ENCODE measurements around the gene ADGRD1.
"Not testable (repeated sequence)": the region's sequence is repeated elsewhere in the genome, so short reads cannot be mapped to it uniquely, and the experiment has no call there.

The ADGRD1 gene

DNA sequence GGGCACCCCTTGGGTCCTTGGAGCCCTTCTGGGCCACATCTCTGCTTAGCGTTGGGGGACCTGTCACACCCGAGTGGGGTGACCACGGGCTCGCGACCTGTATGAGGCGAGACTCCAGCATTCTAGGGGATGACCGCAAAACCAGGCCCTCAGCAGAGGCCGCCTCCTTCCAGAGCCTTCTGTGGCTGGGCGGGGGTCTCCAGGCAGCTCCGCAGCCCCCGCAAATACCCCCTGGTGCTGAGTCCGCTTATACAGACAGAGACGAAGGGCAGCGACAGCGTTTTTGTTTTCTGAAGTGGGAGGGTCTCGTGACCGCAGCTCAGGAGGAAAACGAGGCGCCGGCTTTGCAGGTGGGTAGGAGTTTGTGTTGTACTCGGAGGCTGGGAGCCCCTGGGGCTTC lies 116.4 kb downstream of the ADGRD1 start:
- not testable (repeated sequence) for DNase-seq

DNA sequence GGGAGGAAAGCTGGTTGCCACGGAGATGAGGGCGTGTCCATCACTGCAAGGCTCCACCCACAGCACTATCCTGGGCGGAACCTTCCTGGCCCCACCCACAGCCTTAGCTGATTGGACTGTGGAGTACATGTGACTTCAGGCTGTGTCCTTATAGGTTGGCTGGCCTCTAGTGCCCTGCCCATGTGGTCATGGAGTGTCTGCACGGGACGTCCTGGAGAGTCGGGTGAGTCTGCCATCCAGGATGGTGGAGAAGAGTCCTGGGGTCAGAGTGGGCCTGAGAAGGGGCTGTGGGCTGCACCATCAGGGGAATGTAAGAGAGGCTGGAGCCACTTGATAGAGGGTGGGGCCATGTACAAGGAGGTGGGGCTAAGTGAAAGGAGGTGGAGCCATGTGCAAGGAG lies 117.0 kb downstream of the ADGRD1 start:
- DNase-seq, result not testable (repeated sequence)

DNA sequence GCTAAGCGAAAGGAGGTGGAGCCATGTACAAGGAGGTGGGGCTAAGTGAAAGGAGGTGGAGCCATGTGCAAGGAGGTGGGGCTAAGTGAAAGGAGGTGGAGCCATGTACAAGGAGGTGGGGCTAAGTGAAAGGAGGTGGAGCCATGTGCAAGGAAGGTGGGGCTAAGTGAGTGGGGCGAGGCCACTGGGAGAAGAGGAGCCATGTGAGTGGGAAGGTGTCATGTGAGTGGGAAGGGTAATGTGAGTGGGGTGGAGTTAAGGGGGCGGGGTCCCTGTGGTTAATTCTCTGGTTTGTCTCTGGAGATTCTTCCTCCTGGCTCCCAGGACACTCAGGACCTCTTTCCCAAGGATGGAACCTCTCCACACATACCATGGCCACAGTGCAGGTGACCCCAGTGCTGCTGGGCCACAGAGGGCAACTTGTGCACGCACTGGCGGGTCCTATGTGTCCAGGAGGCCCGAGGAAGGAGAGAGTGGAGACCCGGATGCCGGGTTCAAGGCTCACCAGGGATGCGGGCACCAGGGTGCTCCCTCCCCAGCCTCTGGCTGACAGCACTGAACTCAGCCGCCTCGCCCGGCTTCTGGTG lies 117.6 kb downstream of the ADGRD1 start:
- not testable (repeated sequence) for DNase-seq

DNA sequence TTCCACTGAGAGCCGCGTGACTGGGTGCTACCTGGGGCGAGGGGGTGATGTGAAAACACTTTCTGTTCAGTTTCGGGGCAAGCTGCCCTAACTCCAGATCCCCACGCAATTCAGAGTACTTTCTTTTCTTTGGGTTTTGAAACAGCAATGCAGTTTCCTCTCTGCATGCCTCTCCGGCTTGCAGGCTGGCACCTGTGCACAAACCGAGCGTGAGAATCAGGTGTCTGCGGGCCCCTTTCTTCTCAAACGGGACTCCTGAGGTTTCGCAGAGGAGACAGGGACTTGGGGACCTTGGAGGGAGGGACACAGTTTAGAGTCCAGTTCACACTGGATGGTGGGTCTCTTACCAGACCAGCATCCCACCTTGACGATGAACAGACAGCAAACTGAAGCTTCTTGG lies 118.2 kb downstream of the ADGRD1 start:
- not testable (repeated sequence) for DNase-seq

DNA sequence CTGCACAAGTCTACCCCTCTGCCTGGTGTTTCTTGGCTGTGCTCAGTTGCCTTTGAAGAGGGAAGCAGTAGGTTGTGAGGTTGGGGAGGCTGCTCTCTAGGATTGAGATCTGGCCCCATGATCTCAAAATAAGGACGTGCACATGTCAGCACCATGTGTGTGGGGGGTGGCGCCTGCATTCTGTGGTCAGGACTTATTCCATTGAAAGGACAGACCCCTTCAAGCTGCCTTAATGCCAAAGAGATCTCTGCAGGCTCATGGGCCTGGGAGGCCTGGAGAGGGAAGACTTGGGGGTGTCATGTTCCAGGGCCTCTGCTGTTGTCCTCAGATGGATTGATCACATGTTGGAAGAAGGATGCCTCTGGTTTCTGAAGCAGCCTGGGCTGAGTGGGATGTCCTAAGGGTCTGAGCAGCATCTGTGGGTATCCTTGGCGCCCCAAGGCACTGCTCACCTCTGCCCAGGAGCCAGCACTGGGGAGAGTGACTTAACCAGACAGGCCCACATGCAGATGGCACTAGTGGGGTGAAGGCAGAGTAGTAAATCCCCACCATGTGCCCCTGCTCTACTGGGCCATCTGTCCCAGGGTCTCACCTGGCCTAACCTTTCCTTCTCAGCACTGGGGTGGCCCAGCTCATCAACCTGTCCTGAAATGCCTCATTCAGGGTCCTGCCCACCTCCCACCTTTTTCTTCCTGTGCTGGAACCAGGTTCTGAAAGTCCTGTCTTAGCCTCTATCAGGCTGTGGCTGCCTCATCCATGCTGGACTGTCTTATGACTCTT lies 118.9 kb downstream of the ADGRD1 start:
- DNase-seq, result no peak

DNA sequence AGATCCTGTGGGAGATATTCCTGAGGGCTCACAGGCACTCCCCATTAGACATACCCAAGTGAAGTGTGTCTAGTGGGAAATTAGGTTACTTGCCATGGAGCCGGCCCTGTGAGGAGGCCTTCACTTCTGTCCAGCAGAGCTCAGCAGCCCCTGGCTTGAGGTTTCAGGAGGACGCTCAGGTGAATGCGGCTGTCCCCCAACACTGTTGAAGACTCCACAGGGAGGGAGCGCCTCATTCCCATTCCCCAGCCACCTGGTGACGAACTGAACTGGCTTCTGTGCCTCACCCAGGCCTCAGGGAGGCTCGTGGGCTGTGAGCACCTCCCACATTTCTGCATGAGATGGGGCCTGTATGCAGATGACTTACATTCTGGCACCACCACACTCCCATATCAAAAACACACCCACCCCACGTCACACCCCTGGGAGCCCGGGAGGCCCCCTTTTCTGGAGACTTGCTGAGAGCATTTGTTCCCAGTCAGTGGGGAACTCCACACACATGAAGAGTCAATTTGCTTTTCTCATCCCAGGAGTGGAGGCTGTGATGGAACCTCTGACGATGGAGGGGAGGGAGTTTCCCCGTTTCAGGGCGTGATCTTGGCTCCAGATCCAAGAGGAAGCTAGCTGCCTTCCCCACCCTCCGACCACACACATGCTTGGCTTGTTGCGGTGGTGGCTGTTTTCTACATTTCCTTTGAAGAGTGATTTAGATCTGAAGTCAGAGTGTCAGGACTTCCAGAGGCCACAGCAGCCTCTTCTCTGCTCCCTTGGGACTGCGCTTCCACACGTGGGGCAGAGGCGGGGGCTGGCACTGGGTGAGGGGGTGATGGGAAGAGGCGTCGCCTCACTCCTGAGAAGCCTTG lies 120.7 kb downstream of the ADGRD1 start:
- no peak for DNase-seq

DNA sequence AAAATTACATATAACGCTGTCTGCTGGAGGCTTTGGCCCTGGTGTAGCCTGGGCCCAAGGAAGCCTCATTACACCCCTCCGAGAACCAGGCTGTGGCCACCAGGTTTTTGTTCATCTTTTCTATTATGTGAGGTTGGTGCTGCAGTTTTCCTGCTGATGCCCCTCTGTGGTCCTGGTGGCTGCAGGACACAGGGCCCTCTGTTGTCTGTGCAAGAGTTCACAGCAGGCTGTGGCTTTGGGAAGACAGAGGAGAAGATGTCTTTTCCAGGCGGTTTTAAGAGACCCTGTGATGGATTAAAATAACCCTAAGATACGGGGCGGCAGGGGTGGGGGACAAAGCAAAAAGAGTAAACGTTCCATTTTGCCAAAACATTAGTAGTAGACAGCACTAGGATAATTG lies 121.5 kb downstream of the ADGRD1 start:
- no peak for DNase-seq

DNA sequence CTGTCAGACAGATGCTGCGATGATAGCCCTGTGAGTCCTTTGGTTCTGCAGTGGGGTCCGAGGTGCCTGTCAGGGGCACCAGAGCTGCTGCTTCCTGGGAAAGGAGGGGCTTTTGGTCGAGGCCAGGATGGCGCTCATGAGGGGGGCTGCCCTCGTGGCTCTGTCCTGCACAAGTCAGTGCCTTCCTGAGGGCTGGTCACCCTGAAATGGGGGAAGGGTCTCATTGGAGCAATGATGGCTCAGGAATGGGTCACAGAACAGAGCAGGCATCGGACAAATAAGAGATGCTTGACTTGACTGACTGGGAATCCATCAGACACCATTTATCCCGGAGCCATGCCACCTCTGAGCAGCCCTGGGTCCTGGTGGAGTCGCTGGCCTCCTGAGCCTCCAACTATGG lies 121.9 kb downstream of the ADGRD1 start:
- no peak for DNase-seq

DNA sequence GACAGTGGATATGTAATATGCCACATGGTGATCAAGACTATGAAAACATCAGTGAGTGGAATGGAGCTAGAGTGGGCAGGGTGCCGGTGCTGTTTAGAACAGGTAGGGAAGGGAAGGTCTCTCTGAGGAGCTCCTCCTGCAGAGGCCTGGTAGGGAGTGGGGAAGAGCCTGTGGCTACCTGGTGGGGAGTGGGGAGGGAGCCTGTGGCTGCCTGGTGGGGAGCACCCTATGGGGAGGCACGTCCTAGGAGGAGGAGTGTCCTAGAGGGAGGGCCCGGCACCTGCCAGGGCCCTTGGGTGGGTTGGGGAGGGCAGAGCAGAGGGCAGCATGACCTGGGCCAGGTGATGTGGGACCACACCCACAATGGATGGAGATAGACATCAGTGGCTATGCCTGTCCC lies 122.6 kb downstream of the ADGRD1 start:
- DNase-seq, result no peak

DNA sequence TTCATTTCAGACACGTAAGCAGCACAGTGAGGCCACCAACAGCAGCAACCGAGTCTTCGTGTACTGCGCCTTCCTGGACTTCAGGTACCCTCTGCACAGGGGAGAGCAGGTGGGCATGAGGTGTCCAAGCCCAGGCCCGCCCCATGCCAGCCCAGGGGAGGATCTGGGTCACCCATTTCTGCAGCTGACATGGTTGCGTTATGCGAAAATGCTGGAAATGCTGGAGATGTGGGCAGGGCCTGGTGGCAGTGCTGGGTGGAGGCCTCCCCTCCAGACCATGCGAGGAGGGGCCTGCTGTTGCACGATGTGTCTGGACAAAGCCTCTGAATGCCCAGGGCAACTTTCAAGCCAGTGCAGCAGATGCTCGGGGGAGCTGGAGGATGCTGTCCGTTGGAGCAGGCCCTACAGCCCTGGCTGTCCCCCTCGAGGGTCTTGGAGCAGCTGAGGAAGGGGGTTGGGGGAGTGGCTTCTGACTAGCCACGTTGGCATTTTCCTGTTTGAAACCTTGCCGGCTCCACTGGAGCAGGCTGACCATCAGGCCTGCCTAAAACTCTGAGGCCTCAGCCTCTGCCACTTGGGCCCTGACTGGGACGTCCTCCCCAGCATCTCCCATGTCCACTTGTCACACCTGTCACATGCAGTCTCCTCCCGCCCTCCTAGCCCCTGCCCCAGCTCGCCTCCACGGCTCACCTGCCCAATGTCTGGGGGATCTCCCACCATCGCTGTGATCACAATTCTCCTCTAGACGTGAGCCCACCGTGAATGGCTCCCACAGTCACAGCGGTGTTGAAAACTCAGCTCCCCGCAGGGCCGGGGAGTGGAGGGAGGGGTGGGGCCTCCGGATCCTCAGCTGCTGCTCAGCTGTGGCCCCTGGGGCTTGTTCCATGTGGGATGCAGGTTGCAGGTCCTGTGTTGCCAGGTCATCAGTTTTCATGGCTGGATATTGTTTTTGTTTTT lies 123.4 kb downstream of the ADGRD1 start:
- no peak for DNase-seq

DNA sequence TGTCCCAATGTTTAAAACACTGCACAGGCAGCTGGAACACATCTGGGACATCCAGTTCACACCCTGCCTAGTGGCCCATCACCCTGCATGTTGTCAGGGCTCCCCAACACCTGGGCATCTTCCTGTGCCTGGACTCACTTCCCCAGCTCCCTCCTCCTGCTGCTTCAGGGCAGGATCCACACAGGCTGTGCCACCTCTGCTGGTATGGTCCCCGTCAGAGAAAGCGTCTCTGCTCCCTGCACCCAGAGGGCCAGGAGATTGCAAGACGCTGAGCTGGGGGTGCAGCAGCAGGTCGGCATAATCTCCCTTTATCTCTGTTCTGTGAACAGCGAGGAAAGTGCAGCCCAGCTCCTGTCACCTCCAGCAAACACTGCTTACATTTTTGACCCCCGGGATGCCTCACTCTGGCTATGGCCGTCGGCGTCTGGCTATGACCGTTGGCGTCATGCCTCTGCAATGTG lies 124.3 kb downstream of the ADGRD1 start:
- DNase-seq, result no peak

DNA sequence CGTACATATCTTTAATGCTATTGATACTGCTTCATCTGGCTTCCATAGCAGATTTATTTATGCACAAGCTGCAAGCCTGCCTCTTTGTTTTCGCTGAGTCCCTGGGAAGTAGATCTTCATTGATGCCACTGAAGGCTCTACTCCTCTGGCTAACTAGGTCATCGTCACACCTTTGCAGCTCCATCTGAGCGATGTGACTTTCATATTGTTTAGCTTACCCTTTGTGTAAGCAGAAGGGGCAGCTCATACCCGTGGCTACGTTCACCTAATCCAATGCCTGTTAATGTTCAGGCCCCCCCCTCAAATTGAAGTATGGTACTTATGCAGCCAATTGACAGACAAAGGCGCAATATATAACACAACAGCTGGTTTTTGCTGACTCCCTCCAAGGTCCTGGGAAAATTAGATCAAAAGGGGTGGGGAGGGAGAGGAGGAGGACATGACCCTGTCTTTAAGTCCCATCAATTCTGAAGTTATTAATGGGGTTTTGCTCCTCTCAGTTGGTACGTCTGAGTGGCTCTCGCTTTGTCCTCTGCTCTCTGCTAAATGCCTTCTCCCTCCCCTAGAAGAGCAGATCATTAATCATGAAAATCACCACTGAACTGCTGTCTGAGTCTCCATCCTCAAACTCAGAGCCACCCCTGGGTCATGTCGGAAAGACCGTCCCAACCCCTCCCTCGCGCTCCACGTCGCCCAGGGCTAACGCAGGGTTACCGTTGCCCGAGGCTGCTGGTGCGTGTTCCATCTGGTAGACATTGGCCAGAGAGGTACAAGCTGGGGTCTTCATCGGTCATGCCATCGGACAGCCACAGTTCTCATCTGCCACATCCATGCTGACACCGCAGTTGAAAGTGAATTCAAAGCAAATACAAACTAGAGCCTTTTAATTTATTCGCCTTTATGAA lies 128.8 kb downstream of the ADGRD1 start:
- no peak for DNase-seq

DNA sequence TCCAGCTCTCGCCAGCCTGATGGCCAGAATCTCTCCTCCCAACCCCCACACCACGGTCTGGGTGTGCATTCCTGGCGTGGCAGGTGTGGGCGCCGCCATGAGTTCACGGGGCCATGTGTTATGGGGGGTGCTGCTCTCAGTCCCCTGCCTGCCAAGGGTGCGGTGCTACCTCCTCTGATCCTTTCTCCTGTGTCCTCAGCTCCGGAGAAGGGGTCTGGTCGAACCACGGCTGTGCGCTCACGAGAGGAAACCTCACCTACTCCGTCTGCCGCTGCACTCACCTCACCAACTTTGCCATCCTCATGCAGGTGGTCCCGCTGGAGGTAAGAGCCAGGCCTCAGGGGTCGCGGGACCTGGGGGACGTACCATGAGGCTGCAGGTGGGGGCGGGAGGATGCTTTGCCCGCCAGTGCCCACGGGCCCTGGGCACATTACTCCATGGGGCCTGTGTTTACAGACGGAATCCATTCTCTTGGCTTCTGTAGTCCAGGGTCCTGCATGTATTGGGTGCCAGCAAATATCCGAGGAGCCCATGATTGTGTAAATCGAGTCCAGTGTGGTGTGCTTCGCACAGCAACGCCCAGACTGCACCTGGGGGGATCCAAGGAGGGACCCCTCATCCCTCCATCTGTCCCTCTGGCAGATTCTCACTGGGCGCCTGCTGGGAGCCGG lies 130.8 kb downstream of the ADGRD1 start:
- DNase-seq, result no peak

DNA sequence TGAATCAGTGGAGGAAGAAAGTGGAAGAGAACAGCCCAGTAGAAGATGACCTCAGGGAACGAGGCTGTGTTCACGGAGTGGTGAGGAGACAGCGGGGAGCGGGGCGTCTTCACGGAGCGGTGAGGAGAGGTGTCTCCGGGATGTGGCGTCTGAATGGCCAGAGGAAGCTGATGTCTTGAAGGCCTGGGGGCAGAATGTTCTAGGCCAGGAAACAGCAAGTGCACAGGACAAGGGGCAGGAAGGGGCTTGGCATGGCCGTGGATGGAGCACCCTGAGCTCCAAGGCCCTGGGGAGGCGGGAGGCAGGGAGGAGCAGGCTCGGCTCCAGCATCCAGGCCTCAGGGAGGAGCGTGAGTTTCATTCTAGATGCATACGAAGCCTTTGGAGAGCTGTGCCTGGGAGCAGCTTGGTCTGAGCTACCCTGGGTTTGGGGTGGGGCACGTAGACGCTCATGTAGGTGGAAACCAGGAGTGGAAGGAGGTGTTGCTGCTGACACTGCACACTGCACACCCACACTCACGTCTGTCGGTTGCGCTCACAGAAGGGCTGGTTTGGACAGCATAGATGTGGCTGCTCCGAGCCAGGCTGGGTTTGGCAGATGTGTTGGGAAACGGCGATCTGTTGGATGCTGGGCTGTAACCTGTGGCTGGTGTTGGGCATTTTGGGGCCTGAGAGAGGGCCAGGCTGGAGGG lies 131.6 kb downstream of the ADGRD1 start:
- no peak for DNase-seq

DNA sequence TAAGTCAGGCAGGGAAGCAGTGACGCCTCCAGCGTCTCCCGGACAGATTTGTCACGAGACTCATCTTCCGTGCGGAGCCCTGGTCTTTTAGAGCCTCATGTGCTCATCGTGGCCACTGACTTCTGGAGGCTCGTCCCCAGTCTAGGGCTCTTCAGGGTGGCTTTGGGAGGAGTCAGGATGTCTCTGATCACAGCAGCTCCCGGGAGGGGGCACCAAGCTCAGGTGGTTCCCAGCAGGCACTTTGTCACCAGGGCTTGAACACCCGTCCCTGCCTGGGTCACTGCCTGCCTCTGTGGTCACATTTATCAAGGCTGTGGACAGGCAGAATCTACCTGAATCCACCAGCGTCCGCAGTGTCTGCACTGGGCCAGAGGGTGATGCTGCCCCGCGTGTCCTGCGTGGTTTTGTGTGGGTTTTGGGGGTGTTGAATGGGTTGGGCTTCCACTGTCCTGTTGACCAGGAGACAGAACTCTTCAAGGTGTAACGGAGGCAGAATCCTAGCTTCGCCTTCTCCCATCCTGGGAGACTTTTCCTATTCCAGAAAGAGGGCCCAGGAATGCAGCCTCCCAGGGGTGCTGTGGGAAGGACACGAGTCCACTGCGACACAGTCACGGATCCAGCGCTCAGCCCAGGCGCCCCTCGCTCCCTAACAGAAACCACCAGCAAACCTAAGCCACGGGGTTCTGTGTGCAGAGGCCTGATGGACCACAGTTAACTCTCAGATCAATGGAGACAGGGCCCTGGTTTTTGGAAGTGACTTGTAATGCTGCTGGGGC lies 132.3 kb downstream of the ADGRD1 start:
- no peak for DNase-seq

DNA sequence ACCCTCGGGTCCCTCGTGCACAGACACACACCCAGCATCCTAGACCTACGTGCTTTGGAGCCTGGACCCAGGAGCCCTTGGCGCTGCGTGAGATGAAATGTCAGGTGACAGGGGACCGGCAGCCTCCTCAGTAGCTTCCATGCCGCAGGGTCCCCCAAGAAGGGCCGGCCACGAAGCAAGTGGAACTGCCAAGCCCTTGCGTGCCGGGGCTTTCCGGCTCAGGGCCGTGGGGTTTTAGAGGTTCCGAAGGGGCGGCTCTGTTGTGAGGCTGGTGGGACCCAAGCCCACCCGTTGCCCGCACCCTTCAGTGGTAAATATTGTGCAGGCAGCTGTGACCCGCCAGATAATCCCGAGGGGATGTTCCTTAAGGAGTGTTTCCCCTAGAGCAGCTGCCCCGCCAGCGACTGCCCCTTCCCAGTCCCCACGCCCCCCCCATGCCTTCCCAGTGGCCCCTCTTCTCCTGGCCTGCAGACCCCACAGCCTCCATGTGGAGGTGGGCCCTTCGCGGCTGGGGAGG lies 133.7 kb downstream of the ADGRD1 start:
- no peak for DNase-seq

DNA sequence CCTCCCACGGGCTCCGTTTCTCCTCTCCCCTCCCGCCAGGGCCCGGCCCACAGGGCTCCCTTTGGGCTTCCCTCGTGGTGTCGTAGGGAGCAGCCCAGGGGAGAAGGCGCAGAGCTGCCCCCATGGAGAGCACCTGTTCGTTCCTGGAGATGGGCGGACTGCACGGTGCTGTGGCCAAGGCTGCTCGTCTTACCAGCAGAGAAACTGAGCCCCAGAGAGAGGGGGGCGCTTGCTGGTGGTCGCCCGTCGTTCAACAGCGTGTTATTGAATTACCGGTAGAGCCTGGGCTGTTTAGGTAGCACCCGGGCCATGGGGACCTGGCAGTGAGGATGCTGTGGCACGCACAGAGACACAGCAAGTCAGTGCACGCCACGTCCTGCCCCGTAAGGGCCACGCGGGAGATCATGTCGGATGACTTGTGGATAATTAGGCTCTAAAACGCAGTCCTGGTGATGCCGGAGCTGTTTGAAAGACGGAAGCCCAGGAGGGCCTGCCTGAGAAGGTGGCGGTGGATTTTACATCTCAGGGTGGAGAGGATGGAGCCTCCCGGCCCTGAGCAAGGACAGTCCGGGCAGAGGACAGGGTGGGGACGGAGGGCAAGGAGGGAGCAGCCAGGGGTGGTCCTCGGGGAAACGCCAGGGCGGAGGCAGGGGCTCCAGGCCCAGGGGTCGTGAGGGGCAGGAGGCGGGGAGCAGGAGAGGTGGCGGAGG lies 134.4 kb downstream of the ADGRD1 start:
- no peak for DNase-seq

Data from amygdala (tissue), 56 donors.